OCI-LY3 (cell line): ENCODE data around the gene ARHGAP30.

Source experiments
- H2AFZ ChIP-seq: fragments of 200-600, 300-600 bp; shearing (Covaris generic); 2 replicates; pipeline ENCODE4 v1.6.0; 2014; ENCODE audit warnings: antibody characterized with exemption, low read depth, low read length
- H3K27ac ChIP-seq: fragments of 200-600, 300-600 bp; sonication (generic); 2 replicates; pipeline ENCODE4 v1.5.1; 2014; ENCODE audit warnings: mild to moderate bottlenecking, low read length, moderate library complexity, mixed read lengths
- H3K27me3 ChIP-seq: fragments of 200-600, 300-600 bp; sonication (generic); 2 replicates; pipeline ENCODE4 v1.6.1; 2014; ENCODE audit warnings: low read depth, low read length, mixed read lengths
- H3K36me3 ChIP-seq: fragments of 200-600, 300-600 bp; sonication (generic); replicated peaks from 2 replicates; pipeline ENCODE3; 2014; ENCODE audit warnings: low read depth, low read length, mixed read lengths
- H3K4me1 ChIP-seq: fragments of 300-600, 200-600 bp; sonication (generic); 2 replicates; pipeline ENCODE4 v1.6.1; 2014; ENCODE audit warnings: low read length, mixed read lengths
- H3K4me2 ChIP-seq: fragments of 200-600, 300-600 bp; sonication (generic); 2 replicates; pipeline ENCODE4 v1.6.1; 2014; ENCODE audit warnings: low read length, mixed read lengths
- H3K4me3 ChIP-seq: fragments of 300-600, 200-600 bp; sonication (generic); 2 replicates; pipeline ENCODE4 v1.5.1; 2014; ENCODE audit warnings: antibody characterized with exemption, mild to moderate bottlenecking, low read length, moderate library complexity
- H3K79me2 ChIP-seq: fragments of 300-600, 200-600 bp; shearing (Covaris generic); 2 replicates; pipeline ENCODE4 v1.6.1; 2014; ENCODE audit warnings: mild to moderate bottlenecking, low read length, mixed read lengths
- H3K9ac ChIP-seq: fragments of 300-600, 200-600 bp; shearing (Covaris generic); 2 replicates; pipeline ENCODE4 v1.6.0; 2014; ENCODE audit warnings: mild to moderate bottlenecking, low read length, moderate library complexity
- H3K9me3 ChIP-seq: fragments of 200-600, 300-600 bp; shearing (Covaris generic); 2 replicates; pipeline ENCODE4 v1.6.1; 2014; ENCODE audit warnings: low read length, mixed read lengths; ENCODE audit not compliant: insufficient read depth
- H4K20me1 ChIP-seq: fragments of 200-600, 300-600 bp; sonication (generic); 2 replicates; pipeline ENCODE4 v1.6.1; 2016; ENCODE audit warnings: low read length, mixed read lengths; ENCODE audit not compliant: insufficient read depth
- CTCF ChIP-seq: fragments of 200-600, 300-600 bp; sonication (generic); IDR thresholded peaks from 2 replicates; pipeline ENCODE4 v1.5.1; 2014; ENCODE audit warnings: antibody characterized with exemption, low read length, low read depth
- EZH2phosphoT487 ChIP-seq: fragments of 200-600 bp; shearing (Covaris generic); IDR thresholded peaks from 2 replicates; pipeline ENCODE4 v1.6.1; 2018; ENCODE audit warnings: antibody characterized with exemption, mixed run types, low read depth

ARHGAP30 gene

GRCh38 chr1:161008869-161009510 lies 60.7 kb downstream of the ARHGAP30 start:
- Histone ChIP-seq H3K36me3 (no peaks in the 10 kb centered on the region), H3K27ac (no peak overlapping the region), H3K4me3 (no peak overlapping the region), H2AFZ (no peak overlapping the region), H3K79me2 (no peaks in the 10 kb centered on the region), H3K4me2 (no peak overlapping the region), H3K4me1 (peaks cover 13% of the 10 kb centered on the region), H3K9ac (no peak overlapping the region), H3K9me3 (no peaks in the 10 kb centered on the region), H3K27me3 (no peaks in the 10 kb centered on the region), H4K20me1 (no peaks in the 10 kb centered on the region)
- TF ChIP-seq CTCF (no peak), EZH2phosphoT487 (no peak)

GRCh38 chr1:161007369-161007768 lies 62.3 kb downstream of the ARHGAP30 start:
- Histone ChIP-seq H3K27me3 (no peaks in the 10 kb centered on the region), H3K9ac (no peak overlapping the region), H3K9me3 (no peaks in the 10 kb centered on the region), H3K4me2 (no peak overlapping the region), H3K4me3 (no peak overlapping the region), H3K36me3 (no peaks in the 10 kb centered on the region), H3K27ac (no peak overlapping the region), H3K4me1 (peaks cover 2% of the 10 kb centered on the region; the same call in 1 of the 2 replicates), H3K79me2 (no peaks in the 10 kb centered on the region), H4K20me1 (no peaks in the 10 kb centered on the region), H2AFZ (no peak overlapping the region)
- no peak for TF ChIP-seq EZH2phosphoT487

- H3K27ac ChIP-seq = no peak overlapping the region
- H3K9ac ChIP-seq = no peak overlapping the region
- H2AFZ ChIP-seq = no peak overlapping the region
- H3K4me2 ChIP-seq = no peak overlapping the region
- no peaks in the 10 kb centered on the region for H4K20me1 ChIP-seq
- H3K9me3 ChIP-seq = no peaks in the 10 kb centered on the region
- no peaks in the 10 kb centered on the region for H3K36me3 ChIP-seq
- no peaks in the 10 kb centered on the region for H3K27me3 ChIP-seq
- no peak overlapping the region for H3K4me3 ChIP-seq
- H3K4me1 ChIP-seq = peaks cover 10% of the 10 kb centered on the region; the same call in 1 of the 2 replicates
- TF ChIP-seq CTCF = no peak
- no peak for TF ChIP-seq EZH2phosphoT487
- no peaks in the 10 kb centered on the region for H3K79me2 ChIP-seq
These were observed 63.1 kb downstream of the ARHGAP30 start for GRCh38 chr1:161006563-161006962.

- H4K20me1 ChIP-seq = no peaks in the 10 kb centered on the region
- H3K9ac ChIP-seq = no peak overlapping the region
These were observed 68.2 kb downstream of the ARHGAP30 start for GRCh38 chr1:161001525-161001924.

More at GRCh38 chr1:161001525-161001924, 68.2 kb downstream of the ARHGAP30 start:
- Histone ChIP-seq H3K4me3 (no peak overlapping the region), H3K4me1 (peaks cover 11% of the 10 kb centered on the region; the same call in 1 of the 2 replicates), H3K27me3 (no peaks in the 10 kb centered on the region), H3K79me2 (no peaks in the 10 kb centered on the region), H3K9me3 (no peaks in the 10 kb centered on the region), H3K36me3 (no peaks in the 10 kb centered on the region), H3K4me2 (no peak overlapping the region), H2AFZ (no peak overlapping the region), H3K27ac (no peak overlapping the region)
- TF ChIP-seq EZH2phosphoT487 (no peak), CTCF (no peak)
